NT2/D1 (cell line): ENCODE measurements around the gene IDH2.

Experiments used
- YY1 ChIP-seq: IDR thresholded peaks from 2 replicates; pipeline ENCODE4 v1.6.1; 2011; ENCODE audit not compliant: insufficient read length, insufficient read depth
- ZNF274 ChIP-seq: IDR thresholded peaks from 2 replicates; pipeline ENCODE4 v1.6.1; 2011; ENCODE audit warnings: mild to moderate bottlenecking, low read depth, low read length

DNA sequence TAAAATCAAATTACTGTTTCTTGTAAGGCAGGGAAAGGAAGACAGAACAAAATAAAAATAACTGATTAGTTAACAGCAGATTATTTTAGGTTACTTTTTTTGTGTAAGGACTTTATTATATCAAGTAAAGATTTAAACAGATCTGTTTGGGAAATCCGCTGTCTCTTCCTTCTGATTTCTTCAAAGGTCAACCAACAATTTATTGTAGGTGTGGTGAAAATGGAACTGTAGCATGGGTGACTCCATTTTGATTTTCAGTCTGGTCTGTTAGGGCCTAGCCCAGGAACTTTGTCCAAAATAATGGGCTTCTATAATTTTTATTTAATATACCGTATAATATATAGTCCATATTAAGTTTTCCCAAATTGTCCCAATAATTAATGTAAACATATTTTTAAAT, 13.5 kb upstream of the IDH2 start:
- TF ChIP-seq ZNF274, result no peak
- no peak for TF ChIP-seq YY1
